MV-4-11 (cell line): ENCODE measurements around the gene SMG6.
"Not testable (repeated sequence)": the region's sequence is repeated elsewhere in the genome, so short reads cannot be mapped to it uniquely, and the experiment has no call there.

Experiments used
- DNase-seq: peaks from one replicate; lab custom pipeline; 2025; lab: John Stamatoyannopoulos, UW

Gene SMG6

GRCh38 chr17:2144701-2145100 lies 158.9 kb downstream of the SMG6 start:
- no peak for DNase-seq

- no peak for DNase-seq
Observed at GRCh38 chr17:2143332-2143731, 160.3 kb downstream of the SMG6 start.

GRCh38 chr17:2142682-2143081 lies 160.9 kb downstream of the SMG6 start:
- not testable (repeated sequence) for DNase-seq

GRCh38 chr17:2140683-2141082 lies 162.9 kb downstream of the SMG6 start:
- no peak for DNase-seq

- no peak for DNase-seq
Observed at GRCh38 chr17:2138761-2139160, 164.8 kb downstream of the SMG6 start.

GRCh38 chr17:2138318-2138717 lies 165.3 kb downstream of the SMG6 start:
- DNase-seq, result peak; percentile 48

- DNase-seq, result peak; percentile 72
Observed at GRCh38 chr17:2137342-2138098, 166.1 kb downstream of the SMG6 start.

GRCh38 chr17:2136241-2136640 lies 167.3 kb downstream of the SMG6 start:
- peak; percentile 70 for DNase-seq

- no peak for DNase-seq
Observed at GRCh38 chr17:2128011-2128410, 175.6 kb downstream of the SMG6 start.

GRCh38 chr17:2125013-2125535 lies 178.5 kb downstream of the SMG6 start:
- no peak for DNase-seq

- no peak for DNase-seq
Observed at GRCh38 chr17:2124391-2124790, 179.2 kb downstream of the SMG6 start.

- peak; percentile 84 for DNase-seq
Observed at GRCh38 chr17:2123375-2124251, 180.0 kb downstream of the SMG6 start.

- DNase-seq, result peak; percentile 82
Observed at GRCh38 chr17:2122641-2123302, 180.8 kb downstream of the SMG6 start.

- DNase-seq, result peak; percentile 66
Observed at GRCh38 chr17:2120586-2121335, 182.8 kb downstream of the SMG6 start.

GRCh38 chr17:2113279-2113622 lies 190.3 kb downstream of the SMG6 start:
- no peak for DNase-seq

GRCh38 chr17:2111691-2112090 lies 191.9 kb downstream of the SMG6 start:
- no peak for DNase-seq

GRCh38 chr17:2110436-2110835 lies 193.1 kb downstream of the SMG6 start:
- DNase-seq, result no peak

GRCh38 chr17:2108170-2108569 lies 195.4 kb downstream of the SMG6 start:
- no peak for DNase-seq

GRCh38 chr17:2107506-2107905 lies 196.1 kb downstream of the SMG6 start:
- DNase-seq, result no peak

- no peak for DNase-seq
Observed at GRCh38 chr17:2107050-2107449, 196.5 kb downstream of the SMG6 start.

- no peak for DNase-seq
Observed at GRCh38 chr17:2106308-2106955, 197.2 kb downstream of the SMG6 start.
